C4-2B (cell line): Measurements from ENCODE around the gene SUSD5.

Experiments
- CTCF ChIP-seq: fragments of 450-650 bp; conservative IDR thresholded peaks from 2 replicates; pipeline ENCODE4 v1.5.1; 2017; ENCODE audit warnings: mild to moderate bottlenecking
- ZFX ChIP-seq: fragments of 450-650 bp; IDR thresholded peaks from 2 replicates; pipeline ENCODE4 v1.6.1; 2017

DNA sequence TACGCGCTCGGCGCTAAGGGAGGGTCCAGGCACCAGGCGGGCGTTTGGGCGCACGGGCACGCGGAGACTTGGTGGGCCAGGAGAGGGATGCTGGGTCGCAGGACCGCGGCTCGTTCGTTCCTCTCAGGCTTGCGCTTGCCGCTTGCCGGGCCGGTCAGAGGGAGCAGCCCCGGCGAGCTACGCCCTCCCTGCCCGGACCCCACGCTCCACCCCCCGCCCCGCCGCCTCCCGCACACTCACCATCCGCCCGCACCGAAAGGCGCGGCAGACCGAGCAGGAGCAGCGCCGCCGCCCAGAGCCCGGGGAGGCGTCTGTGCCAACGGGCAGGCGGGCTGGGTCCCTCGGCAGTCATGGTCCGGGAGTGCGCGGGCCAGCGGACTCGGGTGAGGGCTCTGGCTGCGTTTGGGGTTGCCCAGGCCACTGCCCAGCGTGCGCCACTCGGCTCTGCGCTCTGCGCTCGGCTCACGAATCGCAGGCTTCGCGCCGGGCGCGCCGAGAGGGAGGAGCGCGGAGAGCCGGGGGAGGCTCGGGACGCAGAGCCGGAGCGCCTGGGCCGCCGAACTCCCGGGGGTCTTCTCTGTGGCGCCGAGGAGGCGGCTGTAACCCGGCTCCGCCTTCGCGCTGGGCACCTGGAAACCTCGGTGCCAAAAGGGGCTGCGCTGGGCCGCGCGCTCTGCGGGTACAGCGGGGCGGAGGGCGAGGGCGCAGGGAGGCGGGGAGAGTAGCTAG, at the start of gene SUSD5:
- TF ChIP-seq CTCF: no peak
- TF ChIP-seq ZFX: no peak
